Measurements from ENCODE around the gene MBD3L2B.

MBD3L2B gene

DNA sequence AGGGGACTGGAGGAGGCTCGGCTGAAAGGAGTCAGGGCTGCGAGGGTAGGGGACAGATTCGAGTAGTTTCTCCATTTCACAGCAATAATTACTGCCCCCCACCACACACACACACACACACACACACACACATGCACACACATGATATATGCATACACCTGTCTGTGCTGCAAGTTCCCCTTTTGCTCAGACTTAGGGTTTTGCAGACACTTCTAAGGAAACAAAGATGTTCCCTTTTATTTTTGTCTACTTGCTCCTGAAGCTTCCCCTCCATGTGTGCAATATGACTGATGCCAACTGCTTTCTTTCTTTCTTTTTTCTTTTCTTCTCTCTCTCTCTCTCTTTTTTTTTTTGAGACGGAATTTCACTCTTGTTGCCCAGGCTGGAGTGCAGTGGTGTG, 13.4 kb downstream of the MBD3L2B start:
- TF ChIP-seq, protein P1, sequence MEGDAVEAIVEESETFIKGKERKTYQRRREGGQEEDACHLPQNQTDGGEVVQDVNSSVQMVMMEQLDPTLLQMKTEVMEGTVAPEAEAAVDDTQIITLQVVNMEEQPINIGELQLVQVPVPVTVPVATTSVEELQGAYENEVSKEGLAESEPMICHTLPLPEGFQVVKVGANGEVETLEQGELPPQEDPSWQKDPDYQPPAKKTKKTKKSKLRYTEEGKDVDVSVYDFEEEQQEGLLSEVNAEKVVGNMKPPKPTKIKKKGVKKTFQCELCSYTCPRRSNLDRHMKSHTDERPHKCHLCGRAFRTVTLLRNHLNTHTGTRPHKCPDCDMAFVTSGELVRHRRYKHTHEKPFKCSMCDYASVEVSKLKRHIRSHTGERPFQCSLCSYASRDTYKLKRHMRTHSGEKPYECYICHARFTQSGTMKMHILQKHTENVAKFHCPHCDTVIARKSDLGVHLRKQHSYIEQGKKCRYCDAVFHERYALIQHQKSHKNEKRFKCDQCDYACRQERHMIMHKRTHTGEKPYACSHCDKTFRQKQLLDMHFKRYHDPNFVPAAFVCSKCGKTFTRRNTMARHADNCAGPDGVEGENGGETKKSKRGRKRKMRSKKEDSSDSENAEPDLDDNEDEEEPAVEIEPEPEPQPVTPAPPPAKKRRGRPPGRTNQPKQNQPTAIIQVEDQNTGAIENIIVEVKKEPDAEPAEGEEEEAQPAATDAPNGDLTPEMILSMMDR (IDR thresholded peaks at IDR 0.05; ENCODE audit: low read depth, low read length, poor library complexity, severe bottlenecking), result no peak
- TF ChIP-seq EZH2phosphoT487 (IDR thresholded peaks at IDR 0.05; ENCODE audit: borderline replicate concordance, low read length), result no peak
- no peaks in the 10 kb centered on the region for H3K9me2 ChIP-seq (replicated peaks; ENCODE audit: control insufficient read depth, low read length)
- H3K4me1 ChIP-seq (ENCODE audit: control insufficient read depth, low read length), result no peaks in the 10 kb centered on the region
- H3K27me3 ChIP-seq (ENCODE audit: control insufficient read depth, low read length), result no peaks in the 10 kb centered on the region
- no peaks in the 10 kb centered on the region for H3F3A ChIP-seq (ENCODE audit: control insufficient read depth, insufficient read depth)
- H3K36me3 ChIP-seq (ENCODE audit: control insufficient read depth, low read length), result no peaks in the 10 kb centered on the region
- H3K9me3 ChIP-seq (ENCODE audit: control insufficient read depth, insufficient read depth, low read length), result no peaks in the 10 kb centered on the region
- no peak overlapping the region for H3K27ac ChIP-seq (ENCODE audit: low read depth, low read length)
- no peak overlapping the region for H3K4me2 ChIP-seq (ENCODE audit: low read length)
- H4K20me1 ChIP-seq (ENCODE audit: control insufficient read depth, insufficient read depth, low read depth, low read length), result no peaks in the 10 kb centered on the region
- no peaks in the 10 kb centered on the region for H3K79me2 ChIP-seq (ENCODE audit: control insufficient read depth, low read length)
- H3K4me3 ChIP-seq (ENCODE audit: low read length), result no peak overlapping the region

DNA sequence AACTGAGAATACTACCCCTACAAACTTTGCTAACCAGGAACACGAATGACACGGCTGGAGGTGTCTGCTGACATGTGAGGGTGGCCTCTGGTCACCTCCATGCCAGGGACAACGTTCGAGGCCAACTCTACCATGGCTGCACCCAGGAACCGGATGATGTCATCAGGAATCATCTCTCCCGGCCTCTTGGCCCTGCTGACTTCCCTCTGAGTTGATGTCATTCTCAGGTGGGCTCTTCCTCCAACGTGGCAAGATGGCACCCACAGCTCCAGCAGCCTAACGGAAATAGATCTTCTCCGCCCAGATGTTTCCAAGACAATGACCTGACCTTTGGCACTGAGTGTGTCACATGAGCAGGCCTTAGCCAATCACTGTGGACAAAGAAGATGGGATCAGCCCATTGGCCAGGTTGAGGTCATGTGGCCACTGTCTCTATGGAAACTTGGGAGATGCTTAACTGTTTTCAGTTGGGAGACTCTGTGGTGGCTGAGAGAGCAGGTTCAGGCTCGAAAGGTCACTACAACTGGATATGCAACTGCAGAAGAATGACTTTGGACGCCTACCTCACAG, 15.0 kb downstream of the MBD3L2B start:
- TF ChIP-seq, protein P1 (IDR thresholded peaks at IDR 0.05; ENCODE audit: low read depth, low read length, poor library complexity, severe bottlenecking), result no peak
- no peak for TF ChIP-seq EZH2phosphoT487 (IDR thresholded peaks at IDR 0.05; ENCODE audit: borderline replicate concordance, low read length)
- Histone ChIP-seq H3F3A (ENCODE audit: control insufficient read depth, insufficient read depth) (no peaks in the 10 kb centered on the region), H3K79me2 (ENCODE audit: control insufficient read depth, low read length) (no peaks in the 10 kb centered on the region), H3K9me3 (ENCODE audit: control insufficient read depth, insufficient read depth, low read length) (no peaks in the 10 kb centered on the region), H3K27ac (ENCODE audit: low read depth, low read length) (no peak overlapping the region), H3K4me1 (ENCODE audit: control insufficient read depth, low read length) (no peaks in the 10 kb centered on the region), H3K27me3 (ENCODE audit: control insufficient read depth, low read length) (no peaks in the 10 kb centered on the region; the same call in 1 of the 2 replicates), H4K20me1 (ENCODE audit: control insufficient read depth, insufficient read depth, low read depth, low read length) (no peaks in the 10 kb centered on the region), H3K4me3 (ENCODE audit: low read length) (no peak overlapping the region), H3K36me3 (ENCODE audit: control insufficient read depth, low read length) (no peaks in the 10 kb centered on the region), H3K4me2 (ENCODE audit: low read length) (no peak overlapping the region), H3K9me2 (replicated peaks; ENCODE audit: control insufficient read depth, low read length) (no peaks in the 10 kb centered on the region)

DNA sequence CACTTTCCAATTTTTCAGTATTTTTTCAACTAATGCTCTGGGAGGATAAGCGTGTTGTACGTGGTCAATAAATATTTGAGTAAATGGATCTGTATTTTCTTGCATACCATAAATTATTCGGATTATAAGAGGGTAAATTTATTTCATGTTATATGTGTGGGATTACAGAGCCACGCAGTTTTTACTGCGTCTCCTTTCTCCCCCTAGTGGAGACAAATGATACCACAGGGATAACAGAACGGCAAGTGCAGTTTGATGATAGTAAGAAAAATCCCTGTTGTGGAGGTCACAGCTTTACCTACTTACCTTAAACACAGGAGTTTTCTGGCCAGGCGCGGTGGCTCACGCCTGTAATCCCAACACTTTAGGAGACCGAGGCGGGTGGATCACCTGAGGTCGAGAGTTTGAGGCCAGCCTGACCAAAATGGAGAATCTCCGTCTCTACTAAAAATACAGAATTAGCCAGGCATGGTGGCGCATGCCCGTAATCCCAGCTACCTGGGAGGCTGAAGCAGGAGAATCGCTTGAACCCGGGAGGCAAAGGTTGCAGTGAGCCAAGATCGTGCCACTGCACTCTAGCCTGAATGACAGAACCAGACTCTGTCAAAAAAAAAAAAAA, 16.8 kb downstream of the MBD3L2B start:
- no peaks in the 10 kb centered on the region for H3K9me3 ChIP-seq (ENCODE audit: control insufficient read depth, insufficient read depth, low read length)
- H3K36me3 ChIP-seq (ENCODE audit: control insufficient read depth, low read length), result no peaks in the 10 kb centered on the region
- H3K4me2 ChIP-seq (ENCODE audit: low read length), result no peak overlapping the region
- no peaks in the 10 kb centered on the region for H3K4me1 ChIP-seq (ENCODE audit: control insufficient read depth, low read length)
- no peak overlapping the region for H3K27ac ChIP-seq (ENCODE audit: low read depth, low read length)
- H3K79me2 ChIP-seq (ENCODE audit: control insufficient read depth, low read length), result no peaks in the 10 kb centered on the region
- no peaks in the 10 kb centered on the region for H3F3A ChIP-seq (ENCODE audit: control insufficient read depth, insufficient read depth)
- no peaks in the 10 kb centered on the region; the same call in none of the 2 replicates for H3K27me3 ChIP-seq (ENCODE audit: control insufficient read depth, low read length)
- TF ChIP-seq EZH2phosphoT487 (IDR thresholded peaks at IDR 0.05; ENCODE audit: borderline replicate concordance, low read length), result no peak
- TF ChIP-seq, protein P1 (IDR thresholded peaks at IDR 0.05; ENCODE audit: low read depth, low read length, poor library complexity, severe bottlenecking), result peak; percentile 82
- no peaks in the 10 kb centered on the region for H4K20me1 ChIP-seq (ENCODE audit: control insufficient read depth, insufficient read depth, low read depth, low read length)
- H3K4me3 ChIP-seq (ENCODE audit: low read length), result no peak overlapping the region
- H3K9me2 ChIP-seq (replicated peaks; ENCODE audit: control insufficient read depth, low read length), result no peaks in the 10 kb centered on the region
